GM23338 (cell line): ENCODE data around the gene KCNIP2. TPM values are rescaled to one million over a fixed set of nuclear protein-coding genes. Genes with fewer than 3 reads are reported as not detected.
A peak's percentile ranks its signal among the peaks of the same experiment; 100 is the strongest.

Experiments used
- ATAC-seq: fragments of 200-7000 bp; cut with Tn5 transposase; 3 replicates; pipeline ENCODE4 v1.9.1; 2020
- DNase-seq: peaks from one replicate; pipeline ENCODE4 v3.0.0-alpha.2; 2015; ENCODE audit warnings: low spot score
- H2AFZ ChIP-seq: fragments of 200-600 bp; sonication (generic); 2 replicates; pipeline ENCODE4 v1.8.0; 2016; ENCODE audit warnings: antibody characterized with exemption, mild to moderate bottlenecking, moderate library complexity
- H3F3A ChIP-seq: fragments of 200-600 bp; sonication (generic); replicated peaks from 2 replicates; pipeline ENCODE4 v1.8.0; 2017; ENCODE audit warnings: antibody characterized with exemption, mixed run types, low read depth
- H3K27ac ChIP-seq: fragments of 200-600 bp; sonication (generic); 2 replicates; pipeline ENCODE4 v1.6.1; 2016; ENCODE audit warnings: low read depth
- H3K27me3 ChIP-seq: fragments of 200-600 bp; sonication (generic); 2 replicates; pipeline ENCODE4 v1.8.0; 2016; ENCODE audit warnings: mild to moderate bottlenecking, mixed run types, moderate library complexity; ENCODE audit not compliant: insufficient read depth
- H3K36me3 ChIP-seq: fragments of 200-600 bp; sonication (generic); 2 replicates; pipeline ENCODE4 v1.8.0; 2016; ENCODE audit warnings: mild to moderate bottlenecking; ENCODE audit not compliant: insufficient read depth
- H3K4me1 ChIP-seq: fragments of 200-600 bp; sonication (generic); 2 replicates; pipeline ENCODE4 v1.8.0; 2016; ENCODE audit warnings: mild to moderate bottlenecking, moderate library complexity; ENCODE audit not compliant: insufficient read depth
- H3K4me2 ChIP-seq: fragments of 200-600 bp; sonication (generic); 2 replicates; pipeline ENCODE4 v1.7.1; 2017; ENCODE audit warnings: mixed run types
- H3K4me3 ChIP-seq: fragments of 200-600 bp; sonication (generic); 2 replicates; pipeline ENCODE4 v1.6.1; 2016; ENCODE audit warnings: mixed run types
- H3K79me2 ChIP-seq: fragments of 200-600 bp; sonication (generic); replicated peaks from 2 replicates; pipeline ENCODE4 v1.8.0; 2017; ENCODE audit warnings: mild to moderate bottlenecking; ENCODE audit not compliant: insufficient read depth
- H3K9me2 ChIP-seq: fragments of 200-600 bp; sonication (generic); 2 replicates; pipeline ENCODE4 v1.8.0; 2017; ENCODE audit not compliant: insufficient read depth
- H4K20me1 ChIP-seq: fragments of 200-600 bp; sonication (generic); replicated peaks from 2 replicates; pipeline ENCODE4 v1.8.0; 2017; ENCODE audit warnings: mild to moderate bottlenecking; ENCODE audit not compliant: insufficient read depth
- H3K27ac Mint-ChIP-seq: 2 replicates; pipeline ENCODE4 v1.8.0; 2020; ENCODE audit warnings: inconsistent platforms, mild to moderate bottlenecking, moderate library complexity, mixed read lengths
- H3K27me3 Mint-ChIP-seq: 3 replicates; pipeline ENCODE4 v1.8.0; 2022; ENCODE audit warnings: low read depth, mild to moderate bottlenecking, moderate library complexity, mixed read lengths, inconsistent platforms; ENCODE audit not compliant: insufficient read depth, poor library complexity
- H3K36me3 Mint-ChIP-seq: 3 replicates; pipeline ENCODE4 v1.8.0; 2021; ENCODE audit warnings: low read depth, mild to moderate bottlenecking, inconsistent platforms, moderate library complexity, mixed read lengths
- H3K4me1 Mint-ChIP-seq: 3 replicates; pipeline ENCODE4 v1.8.0; 2020; ENCODE audit warnings: mild to moderate bottlenecking, inconsistent platforms, mixed read lengths
- H3K4me3 Mint-ChIP-seq: 3 replicates; pipeline ENCODE4 v1.8.0; 2021; ENCODE audit warnings: moderate library complexity, mild to moderate bottlenecking, inconsistent platforms, mixed read lengths
- H3K9me3 Mint-ChIP-seq: 3 replicates; pipeline ENCODE4 v1.8.0; 2020; ENCODE audit warnings: moderate library complexity, mild to moderate bottlenecking, inconsistent platforms, mixed read lengths
- CREB1 ChIP-seq: fragments of 250-450 bp; sonication (Bioruptor Pico); IDR thresholded peaks from 2 replicates; pipeline ENCODE4 v1.5.0; 2020; ENCODE audit warnings: low read depth, mild to moderate bottlenecking, moderate library complexity
- EZH2 ChIP-seq: fragments of 200-600 bp; sonication (generic); IDR thresholded peaks from one replicate; pipeline ENCODE4 v1.8.0; 2017; ENCODE audit warnings: antibody characterized with exemption, mild to moderate bottlenecking, low read depth; ENCODE audit not compliant: unreplicated experiment
- EZH2phosphoT487 ChIP-seq: fragments of 200-600 bp; sonication (generic); IDR thresholded peaks from one replicate; pipeline ENCODE4 v1.8.1; 2018; ENCODE audit warnings: antibody characterized with exemption; ENCODE audit not compliant: unreplicated experiment
- JUNB ChIP-seq: IDR thresholded peaks from one replicate; pipeline ENCODE4 v1.6.1; 2016; ENCODE audit warnings: antibody characterized with exemption; ENCODE audit not compliant: unreplicated experiment
- NANOG ChIP-seq: IDR thresholded peaks from 2 replicates; pipeline ENCODE4 v1.6.1; 2016; ENCODE audit warnings: antibody characterized with exemption, borderline replicate concordance
- POLR2AphosphoS5 ChIP-seq: IDR thresholded peaks from 2 replicates; pipeline ENCODE4 v1.6.1; 2016; ENCODE audit warnings: antibody characterized with exemption, low read depth
- STAT1 ChIP-seq: IDR thresholded peaks from one replicate; pipeline ENCODE4 v1.6.1; 2016; ENCODE audit warnings: antibody characterized with exemption; ENCODE audit not compliant: unreplicated experiment
- ZNF114 ChIP-seq: fragments of 250-450 bp; sonication (Bioruptor Pico); IDR thresholded peaks from 2 replicates; pipeline ENCODE4 v1.5.0; 2020; ENCODE audit warnings: mild to moderate bottlenecking, moderate library complexity
- ZNF331 ChIP-seq: fragments of 250-450 bp; sonication (Bioruptor Pico); IDR thresholded peaks from 2 replicates; pipeline ENCODE4 v1.5.0; 2020; ENCODE audit warnings: low read depth, mild to moderate bottlenecking, moderate library complexity
- polyA plus RNA-seq: library from polyadenylated mRNA; unstranded; fragments of >200 nt; fragmentation: Nextera tagmentation; extraction: Ambion mirVana; gene quantifications from 2 replicates; pipeline ENCODE4 v1.2.1, GENCODE V29; 2016
- total RNA-seq: library from RNA; depleted of rRNA; stranded (reverse); fragments of >200 nt; shearing (Covaris generic); gene quantifications from 2 replicates; pipeline ENCODE4 v1.2.3, GENCODE V29; 2014
- TF ChIP-seq, protein P1 (sequence below): IDR thresholded peaks from 2 replicates; pipeline ENCODE4 v1.6.1; 2016; ENCODE audit warnings: antibody characterized with exemption
- TF ChIP-seq, protein P2 (sequence below), 2 experiments: fragments of 200-600 bp in 1 of 2; sonication (generic) in 1 of 2; conservative IDR thresholded peaks; 2 replicates each; pipeline versions ENCODE4 v1.5.1 to v1.6.1; 2016 to 2017; ENCODE audit warnings: antibody characterized with exemption in 2 of 2, low read depth in 2 of 2, mild to moderate bottlenecking in 2 of 2, moderate library complexity in 1 of 2
- TF ChIP-seq, protein P3 (sequence below): fragments of 250-450 bp; sonication (Bioruptor Pico); IDR thresholded peaks from 2 replicates; pipeline ENCODE4 v1.5.0; 2020; ENCODE audit warnings: mild to moderate bottlenecking, moderate library complexity

Gene KCNIP2
- total and polyA plus RNA-seq, 2 experiments from 2014 or later: 2.2 to 2.6 TPM

DNA sequence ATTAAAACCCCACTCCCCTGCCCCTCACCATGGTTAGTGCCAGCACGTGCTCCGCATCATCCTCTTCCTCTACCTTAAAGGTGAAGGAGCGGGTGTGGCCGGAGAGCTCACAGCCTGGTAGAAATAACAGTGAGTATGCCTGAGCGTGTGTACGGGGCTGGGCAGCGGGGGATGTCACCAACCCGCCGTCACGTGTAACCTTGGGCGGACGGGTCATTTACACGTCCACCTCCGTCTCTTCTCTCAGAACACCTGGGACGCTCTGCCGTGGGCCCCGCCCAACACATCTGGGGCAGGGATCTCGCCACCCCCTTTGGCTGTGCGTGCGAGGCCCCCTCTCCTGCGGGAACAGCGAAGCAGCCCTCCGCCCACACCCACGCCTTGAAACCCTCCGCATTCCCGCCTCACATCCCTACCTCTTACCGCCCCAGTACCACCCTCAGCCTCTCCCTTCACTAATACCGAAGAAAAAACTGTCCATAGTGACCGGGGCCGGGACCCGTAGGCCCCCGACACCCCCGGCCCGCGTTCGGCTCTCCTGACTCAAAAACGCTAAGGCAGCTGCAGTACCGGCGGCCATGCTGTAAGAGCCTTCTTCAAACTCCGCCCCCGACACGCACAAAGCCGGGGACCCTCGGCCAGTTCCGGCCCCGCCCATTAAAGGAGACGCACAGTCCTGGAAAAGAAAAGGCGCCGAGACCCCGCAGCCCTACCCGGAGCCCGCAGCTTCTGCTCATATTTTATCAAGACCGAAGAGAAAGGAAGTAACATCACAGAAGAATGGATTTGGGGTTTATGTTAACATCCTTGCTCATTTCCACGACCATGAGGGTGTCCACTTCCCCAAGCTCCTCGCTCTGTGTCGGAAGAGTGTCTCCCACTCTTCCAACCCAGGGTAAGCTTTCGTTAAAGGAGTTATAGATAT lies 60.5 kb downstream of the KCNIP2 start, which contains the start of gene NPM3:
TSS of gene NPM3 (minus strand) at position 636 of the 925 bp plus-strand sequence. CDS start at position 580, 56 bp downstream.
- Histone ChIP-seq H3K27me3 (peaks cover 13% of the 10 kb centered on the region), H2AFZ (no peak within 1 kb of the TSS; the same call in 1 of the 2 replicates), H3K9me2 (no peaks in the 10 kb centered on the region), H3K27ac (peak within 1 kb of the TSS; percentile 89), H3K4me3 (peak within 1 kb of the TSS; percentile 86), H3K79me2 (peaks cover 11% of the 10 kb centered on the region; the same call in 1 of the 2 replicates), H3K4me2 (peak within 1 kb of the TSS; percentile 78), H3F3A (peaks cover 34% of the 10 kb centered on the region), H3K4me1 (peaks cover 43% of the 10 kb centered on the region), H3K36me3 (peaks cover 12% of the 10 kb centered on the region), H4K20me1 (0 out of 2 replicates have a peak, but pooled peaks cover 8% of the 10 kb centered on the region)
- ATAC-seq (peak; percentile 52), DNase-seq (peak; percentile 98)
- H3K9me3 Mint-ChIP-seq: no peaks in the 10 kb centered on the region; the same call in 2 of the 3 replicates
- TF ChIP-seq CREB1 (CRISPR knock-in tag): peak; percentile 93
- no peak for TF ChIP-seq NANOG
- TF ChIP-seq ZNF331 (CRISPR knock-in tag): no peak
- no peak for TF ChIP-seq JUNB
- TF ChIP-seq EZH2: no peak
- no peak for TF ChIP-seq ZNF114
- TF ChIP-seq STAT1: no peak
- TF ChIP-seq, protein P1, sequence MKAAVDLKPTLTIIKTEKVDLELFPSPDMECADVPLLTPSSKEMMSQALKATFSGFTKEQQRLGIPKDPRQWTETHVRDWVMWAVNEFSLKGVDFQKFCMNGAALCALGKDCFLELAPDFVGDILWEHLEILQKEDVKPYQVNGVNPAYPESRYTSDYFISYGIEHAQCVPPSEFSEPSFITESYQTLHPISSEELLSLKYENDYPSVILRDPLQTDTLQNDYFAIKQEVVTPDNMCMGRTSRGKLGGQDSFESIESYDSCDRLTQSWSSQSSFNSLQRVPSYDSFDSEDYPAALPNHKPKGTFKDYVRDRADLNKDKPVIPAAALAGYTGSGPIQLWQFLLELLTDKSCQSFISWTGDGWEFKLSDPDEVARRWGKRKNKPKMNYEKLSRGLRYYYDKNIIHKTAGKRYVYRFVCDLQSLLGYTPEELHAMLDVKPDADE: peak; percentile 62
- peak; percentile 83 for TF ChIP-seq POLR2AphosphoS5
- TF ChIP-seq EZH2phosphoT487: no peak
- TF ChIP-seq, protein P2, sequence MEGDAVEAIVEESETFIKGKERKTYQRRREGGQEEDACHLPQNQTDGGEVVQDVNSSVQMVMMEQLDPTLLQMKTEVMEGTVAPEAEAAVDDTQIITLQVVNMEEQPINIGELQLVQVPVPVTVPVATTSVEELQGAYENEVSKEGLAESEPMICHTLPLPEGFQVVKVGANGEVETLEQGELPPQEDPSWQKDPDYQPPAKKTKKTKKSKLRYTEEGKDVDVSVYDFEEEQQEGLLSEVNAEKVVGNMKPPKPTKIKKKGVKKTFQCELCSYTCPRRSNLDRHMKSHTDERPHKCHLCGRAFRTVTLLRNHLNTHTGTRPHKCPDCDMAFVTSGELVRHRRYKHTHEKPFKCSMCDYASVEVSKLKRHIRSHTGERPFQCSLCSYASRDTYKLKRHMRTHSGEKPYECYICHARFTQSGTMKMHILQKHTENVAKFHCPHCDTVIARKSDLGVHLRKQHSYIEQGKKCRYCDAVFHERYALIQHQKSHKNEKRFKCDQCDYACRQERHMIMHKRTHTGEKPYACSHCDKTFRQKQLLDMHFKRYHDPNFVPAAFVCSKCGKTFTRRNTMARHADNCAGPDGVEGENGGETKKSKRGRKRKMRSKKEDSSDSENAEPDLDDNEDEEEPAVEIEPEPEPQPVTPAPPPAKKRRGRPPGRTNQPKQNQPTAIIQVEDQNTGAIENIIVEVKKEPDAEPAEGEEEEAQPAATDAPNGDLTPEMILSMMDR (conservative IDR thresholded peaks at IDR 0.05; ENCODE audit: low read depth in 2 of 2): no peak
- TF ChIP-seq, protein P3, sequence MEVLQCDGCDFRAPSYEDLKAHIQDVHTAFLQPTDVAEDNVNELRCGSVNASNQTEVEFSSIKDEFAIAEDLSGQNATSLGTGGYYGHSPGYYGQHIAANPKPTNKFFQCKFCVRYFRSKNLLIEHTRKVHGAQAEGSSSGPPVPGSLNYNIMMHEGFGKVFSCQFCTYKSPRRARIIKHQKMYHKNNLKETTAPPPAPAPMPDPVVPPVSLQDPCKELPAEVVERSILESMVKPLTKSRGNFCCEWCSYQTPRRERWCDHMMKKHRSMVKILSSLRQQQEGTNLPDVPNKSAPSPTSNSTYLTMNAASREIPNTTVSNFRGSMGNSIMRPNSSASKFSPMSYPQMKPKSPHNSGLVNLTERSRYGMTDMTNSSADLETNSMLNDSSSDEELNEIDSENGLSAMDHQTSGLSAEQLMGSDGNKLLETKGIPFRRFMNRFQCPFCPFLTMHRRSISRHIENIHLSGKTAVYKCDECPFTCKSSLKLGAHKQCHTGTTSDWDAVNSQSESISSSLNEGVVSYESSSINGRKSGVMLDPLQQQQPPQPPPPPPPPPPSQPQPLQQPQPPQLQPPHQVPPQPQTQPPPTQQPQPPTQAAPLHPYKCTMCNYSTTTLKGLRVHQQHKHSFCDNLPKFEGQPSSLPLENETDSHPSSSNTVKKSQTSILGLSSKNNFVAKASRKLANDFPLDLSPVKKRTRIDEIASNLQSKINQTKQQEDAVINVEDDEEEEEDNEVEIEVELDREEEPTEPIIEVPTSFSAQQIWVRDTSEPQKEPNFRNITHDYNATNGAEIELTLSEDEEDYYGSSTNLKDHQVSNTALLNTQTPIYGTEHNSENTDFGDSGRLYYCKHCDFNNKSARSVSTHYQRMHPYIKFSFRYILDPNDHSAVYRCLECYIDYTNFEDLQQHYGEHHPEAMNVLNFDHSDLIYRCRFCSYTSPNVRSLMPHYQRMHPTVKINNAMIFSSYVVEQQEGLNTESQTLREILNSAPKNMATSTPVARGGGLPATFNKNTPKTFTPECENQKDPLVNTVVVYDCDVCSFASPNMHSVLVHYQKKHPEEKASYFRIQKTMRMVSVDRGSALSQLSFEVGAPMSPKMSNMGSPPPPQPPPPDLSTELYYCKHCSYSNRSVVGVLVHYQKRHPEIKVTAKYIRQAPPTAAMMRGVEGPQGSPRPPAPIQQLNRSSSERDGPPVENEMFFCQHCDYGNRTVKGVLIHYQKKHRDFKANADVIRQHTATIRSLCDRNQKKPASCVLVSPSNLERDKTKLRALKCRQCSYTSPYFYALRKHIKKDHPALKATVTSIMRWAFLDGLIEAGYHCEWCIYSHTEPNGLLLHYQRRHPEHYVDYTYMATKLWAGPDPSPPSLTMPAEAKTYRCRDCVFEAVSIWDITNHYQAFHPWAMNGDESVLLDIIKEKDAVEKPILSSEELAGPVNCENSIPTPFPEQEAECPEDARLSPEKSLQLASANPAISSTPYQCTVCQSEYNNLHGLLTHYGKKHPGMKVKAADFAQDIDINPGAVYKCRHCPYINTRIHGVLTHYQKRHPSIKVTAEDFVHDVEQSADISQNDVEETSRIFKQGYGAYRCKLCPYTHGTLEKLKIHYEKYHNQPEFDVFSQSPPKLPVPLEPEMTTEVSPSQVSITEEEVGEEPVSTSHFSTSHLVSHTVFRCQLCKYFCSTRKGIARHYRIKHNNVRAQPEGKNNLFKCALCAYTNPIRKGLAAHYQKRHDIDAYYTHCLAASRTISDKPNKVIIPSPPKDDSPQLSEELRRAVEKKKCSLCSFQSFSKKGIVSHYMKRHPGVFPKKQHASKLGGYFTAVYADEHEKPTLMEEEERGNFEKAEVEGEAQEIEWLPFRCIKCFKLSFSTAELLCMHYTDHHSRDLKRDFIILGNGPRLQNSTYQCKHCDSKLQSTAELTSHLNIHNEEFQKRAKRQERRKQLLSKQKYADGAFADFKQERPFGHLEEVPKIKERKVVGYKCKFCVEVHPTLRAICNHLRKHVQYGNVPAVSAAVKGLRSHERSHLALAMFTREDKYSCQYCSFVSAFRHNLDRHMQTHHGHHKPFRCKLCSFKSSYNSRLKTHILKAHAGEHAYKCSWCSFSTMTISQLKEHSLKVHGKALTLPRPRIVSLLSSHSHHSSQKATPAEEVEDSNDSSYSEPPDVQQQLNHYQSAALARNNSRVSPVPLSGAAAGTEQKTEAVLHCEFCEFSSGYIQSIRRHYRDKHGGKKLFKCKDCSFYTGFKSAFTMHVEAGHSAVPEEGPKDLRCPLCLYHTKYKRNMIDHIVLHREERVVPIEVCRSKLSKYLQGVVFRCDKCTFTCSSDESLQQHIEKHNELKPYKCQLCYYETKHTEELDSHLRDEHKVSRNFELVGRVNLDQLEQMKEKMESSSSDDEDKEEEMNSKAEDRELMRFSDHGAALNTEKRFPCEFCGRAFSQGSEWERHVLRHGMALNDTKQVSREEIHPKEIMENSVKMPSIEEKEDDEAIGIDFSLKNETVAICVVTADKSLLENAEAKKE (CRISPR knock-in tag): no peak
- H3K4me3 Mint-ChIP-seq: peak within 1 kb of the TSS; percentile 100
- peak within 1 kb of the TSS; percentile 98 for H3K27ac Mint-ChIP-seq
- peaks cover 20% of the 10 kb centered on the region for H3K27me3 Mint-ChIP-seq
- peaks cover 37% of the 10 kb centered on the region for H3K4me1 Mint-ChIP-seq
- peaks cover 32% of the 10 kb centered on the region for H3K36me3 Mint-ChIP-seq
